ENCODE data around the gene TCF7.

Gene TCF7

DNA sequence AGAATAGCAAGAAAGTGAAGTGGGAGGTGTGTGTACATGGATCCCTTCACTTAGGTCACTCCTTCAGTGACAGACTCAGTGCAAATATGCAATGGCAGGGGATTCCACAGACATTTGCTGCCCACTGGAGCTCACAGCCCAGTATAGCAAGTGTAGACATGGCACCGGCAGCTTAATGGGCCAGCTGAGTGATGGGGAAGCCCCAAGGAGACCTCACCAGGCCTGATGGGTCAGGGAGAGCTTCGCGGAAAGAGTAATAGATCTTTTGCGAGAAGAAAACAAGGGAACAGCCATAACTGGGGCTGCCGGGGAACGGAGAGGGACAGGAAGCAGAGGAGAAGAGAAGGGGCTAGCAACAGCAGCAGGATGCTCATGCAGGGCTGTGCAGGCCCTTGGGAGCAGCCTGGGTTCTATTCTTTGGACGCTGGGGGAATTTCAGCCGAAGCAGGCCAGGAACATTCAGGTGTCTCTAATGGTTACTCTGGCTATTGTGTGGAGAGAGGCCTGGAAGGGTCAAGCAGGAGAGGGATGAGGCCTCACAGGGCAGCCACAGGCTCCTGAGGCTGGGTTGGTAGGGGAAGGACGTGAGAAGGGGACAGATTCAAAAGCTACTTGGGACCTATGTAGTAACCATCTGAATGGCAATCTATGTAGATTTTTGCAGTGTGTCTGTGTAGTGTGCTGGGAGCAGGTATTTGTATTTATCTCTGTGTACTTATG lies 27.0 kb downstream of the TCF7 start:
- no peak for DNase-seq (ENCODE audit: extremely low read depth, low read depth)
- no peak overlapping the region for H3K4me3 ChIP-seq (replicated peaks; ENCODE audit: low read depth, low read length)
- TF ChIP-seq, protein P1, sequence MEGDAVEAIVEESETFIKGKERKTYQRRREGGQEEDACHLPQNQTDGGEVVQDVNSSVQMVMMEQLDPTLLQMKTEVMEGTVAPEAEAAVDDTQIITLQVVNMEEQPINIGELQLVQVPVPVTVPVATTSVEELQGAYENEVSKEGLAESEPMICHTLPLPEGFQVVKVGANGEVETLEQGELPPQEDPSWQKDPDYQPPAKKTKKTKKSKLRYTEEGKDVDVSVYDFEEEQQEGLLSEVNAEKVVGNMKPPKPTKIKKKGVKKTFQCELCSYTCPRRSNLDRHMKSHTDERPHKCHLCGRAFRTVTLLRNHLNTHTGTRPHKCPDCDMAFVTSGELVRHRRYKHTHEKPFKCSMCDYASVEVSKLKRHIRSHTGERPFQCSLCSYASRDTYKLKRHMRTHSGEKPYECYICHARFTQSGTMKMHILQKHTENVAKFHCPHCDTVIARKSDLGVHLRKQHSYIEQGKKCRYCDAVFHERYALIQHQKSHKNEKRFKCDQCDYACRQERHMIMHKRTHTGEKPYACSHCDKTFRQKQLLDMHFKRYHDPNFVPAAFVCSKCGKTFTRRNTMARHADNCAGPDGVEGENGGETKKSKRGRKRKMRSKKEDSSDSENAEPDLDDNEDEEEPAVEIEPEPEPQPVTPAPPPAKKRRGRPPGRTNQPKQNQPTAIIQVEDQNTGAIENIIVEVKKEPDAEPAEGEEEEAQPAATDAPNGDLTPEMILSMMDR (IDR thresholded peaks at IDR 0.05; ENCODE audit: low read depth, low read length, missing control alignments) = peak; percentile 10

- no peak overlapping the region for H3K4me3 ChIP-seq (replicated peaks; ENCODE audit: low read depth, low read length)
- DNase-seq (ENCODE audit: extremely low read depth, low read depth) = no peak
- TF ChIP-seq, protein P1 (IDR thresholded peaks at IDR 0.05; ENCODE audit: low read depth, low read length, missing control alignments) = no peak
These were observed 27.6 kb downstream of the TCF7 start for GRCh38 chr5:134142052-134142451.

- no peak overlapping the region for H3K4me3 ChIP-seq (replicated peaks; ENCODE audit: low read depth, low read length)
- DNase-seq (ENCODE audit: extremely low read depth, low read depth) = no peak
- TF ChIP-seq, protein P1 (IDR thresholded peaks at IDR 0.05; ENCODE audit: low read depth, low read length, missing control alignments) = no peak
These were observed 28.3 kb downstream of the TCF7 start for GRCh38 chr5:134142806-134143205.

DNA sequence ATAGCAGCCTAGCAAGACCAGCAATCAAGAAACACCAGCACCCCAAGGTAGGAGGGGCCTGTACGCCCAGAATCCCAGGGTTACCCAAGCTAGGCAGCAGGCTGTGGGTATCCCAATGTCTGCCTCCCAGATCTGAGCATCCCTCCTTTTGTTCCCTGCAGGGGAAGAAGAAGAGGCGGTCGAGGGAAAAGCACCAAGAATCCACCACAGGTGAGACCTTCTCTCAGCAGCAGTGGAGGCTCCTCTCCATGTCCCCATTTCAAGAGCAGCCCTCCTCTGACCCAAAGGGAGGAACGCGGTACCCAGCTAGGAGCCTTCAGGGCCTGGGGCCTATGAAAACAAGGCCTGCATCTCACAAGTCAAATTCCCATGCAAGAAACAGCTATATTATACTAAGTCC lies 28.9 kb downstream of the TCF7 start:
- H3K4me3 ChIP-seq (replicated peaks; ENCODE audit: low read depth, low read length) = no peak overlapping the region
- TF ChIP-seq, protein P1 (IDR thresholded peaks at IDR 0.05; ENCODE audit: low read depth, low read length, missing control alignments) = no peak
- no peak for DNase-seq (ENCODE audit: extremely low read depth, low read depth)

- no peak for DNase-seq (ENCODE audit: extremely low read depth, low read depth)
- H3K4me3 ChIP-seq (replicated peaks; ENCODE audit: low read depth, low read length) = no peak overlapping the region
- TF ChIP-seq, protein P1 (IDR thresholded peaks at IDR 0.05; ENCODE audit: low read depth, low read length, missing control alignments) = no peak
These were observed 29.8 kb downstream of the TCF7 start for GRCh38 chr5:134143944-134144941.

GRCh38 chr5:134145041-134145757 lies 30.7 kb downstream of the TCF7 start:
- H3K4me3 ChIP-seq (replicated peaks; ENCODE audit: low read depth, low read length) = no peak overlapping the region
- TF ChIP-seq, protein P1 (IDR thresholded peaks at IDR 0.05; ENCODE audit: low read depth, low read length, missing control alignments) = no peak
- DNase-seq (ENCODE audit: extremely low read depth, low read depth) = no peak
